IgD-negative memory B cell (primary cell): ENCODE measurements around the gene TCAF1. TPM values are rescaled to one million over a fixed set of nuclear protein-coding genes. Genes with fewer than 3 reads are reported as not detected.
"Not testable (repeated sequence)": the region's sequence is repeated elsewhere in the genome, so short reads cannot be mapped to it uniquely, and the experiment has no call there.

ENCODE experiments used
- H3K27ac Mint-ChIP-seq, 3 donors: one replicate each; pipeline ENCODE4 v1.8.0; 2020 to 2022; ENCODE audit warnings: mild to moderate bottlenecking in 3 of 3, mixed read lengths in 3 of 3, moderate library complexity in 1 of 3
- H3K27me3 Mint-ChIP-seq: one replicate; pipeline ENCODE4 v1.8.0; 2021; ENCODE audit warnings: mixed read lengths
- H3K36me3 Mint-ChIP-seq: one replicate; pipeline ENCODE4 v1.8.0; 2020; ENCODE audit warnings: mild to moderate bottlenecking, mixed read lengths
- H3K4me1 Mint-ChIP-seq, 3 donors: one replicate each; pipeline ENCODE4 v1.8.0; 2020 to 2022; ENCODE audit warnings: mixed read lengths in 3 of 3, mild to moderate bottlenecking in 1 of 3
- H3K4me3 Mint-ChIP-seq, 4 donors: one replicate each; pipeline ENCODE4 v1.8.0; 2020 to 2022; ENCODE audit warnings: mild to moderate bottlenecking in 4 of 4, mixed read lengths in 4 of 4, moderate library complexity in 3 of 4
- H3K9me3 Mint-ChIP-seq, 3 donors: one replicate each; pipeline ENCODE4 v1.8.0; 2020 to 2021; ENCODE audit warnings: mixed read lengths in 3 of 3, mild to moderate bottlenecking in 1 of 3
- polyA plus RNA-seq: library from polyadenylated mRNA; unstranded; fragments of 300-500 nt; fragmentation: Illumina TruSeq; gene quantifications from one replicate; pipeline ENCODE4 v1.2.3, GENCODE V29; 2021

Gene TCAF1
- polyA plus RNA-seq, 1 donor from 2014 or later: 10.2 TPM

- H3K36me3 Mint-ChIP-seq, H3K9me3 Mint-ChIP-seq, H3K4me1 Mint-ChIP-seq, H3K4me3 Mint-ChIP-seq, H3K27me3 Mint-ChIP-seq, H3K27ac Mint-ChIP-seq: not testable (repeated sequence)
Measured at GRCh38 chr7:143806664-143807071, 95.3 kb downstream of the TCAF1 start.

Other genes with a start within 250 kb of the TCAF1 start
- not detected for gene CTAGE6, start 144.5 kb downstream of the TCAF1 start, polyA plus RNA-seq
- gene OR2F2, start 33.1 kb upstream of the TCAF1 start, polyA plus RNA-seq: not detected
- gene OR2F1, start 52.7 kb upstream of the TCAF1 start, polyA plus RNA-seq: not detected
- gene OR6B1, start 98.1 kb upstream of the TCAF1 start, polyA plus RNA-seq: not detected
- not detected for gene OR2A5, start 146.8 kb upstream of the TCAF1 start, polyA plus RNA-seq
- not detected for gene OR2A25, start 167.6 kb upstream of the TCAF1 start, polyA plus RNA-seq
- gene OR2A12, start 184.1 kb upstream of the TCAF1 start, polyA plus RNA-seq: not detected
- not detected for gene OR2A2, start 207.4 kb upstream of the TCAF1 start, polyA plus RNA-seq
- gene OR2A14, start 221.0 kb upstream of the TCAF1 start, polyA plus RNA-seq: not detected